Ovary (tissue), 9 donors: ENCODE data around the gene DROSHA. TPM values are rescaled to one million over a fixed set of nuclear protein-coding genes. Genes with fewer than 3 reads are reported as not detected.

Source experiments
- DNase-seq, 5 donors: peaks; one replicate each; pipeline ENCODE4 v3.0.0-alpha.2; 2019 to 2020
- H3K27ac ChIP-seq, 2 donors: fragments of 200-600 bp; one replicate each; pipeline versions ENCODE4 v1.5.1 to v1.8.0; 2019 to 2022
- H3K27me3 ChIP-seq: fragments of 200-600 bp; one replicate; pipeline ENCODE4 v1.8.0; 2022
- H3K36me3 ChIP-seq: fragments of 200-600 bp; sonication (generic); one replicate; pipeline ENCODE4 v1.5.1; 2019
- H3K4me1 ChIP-seq: one replicate; pipeline ENCODE4 v1.8.1; 2013; ENCODE audit warnings: mild to moderate bottlenecking, moderate library complexity; ENCODE audit not compliant: insufficient read depth
- H3K4me3 ChIP-seq: fragments of 200-600 bp; sonication (generic); one replicate; pipeline ENCODE4 v1.5.1; 2017
- H3K9me3 ChIP-seq, 2 donors: fragments of 200-600 bp in 1 of 2; sonication (generic) in 1 of 2; one replicate each; pipeline versions ENCODE4 v1.5.1 to v1.8.1; 2013 to 2019; ENCODE audit warnings: mild to moderate bottlenecking in 1 of 2, moderate library complexity in 1 of 2
- CTCF ChIP-seq, 3 donors: fragments of 450-650 bp in 2 of 3; fragments of 200-600 bp in 1 of 3; IDR thresholded peaks; one replicate each; pipeline versions ENCODE4 v1.5.1 to v1.8.0; 2016 to 2022; ENCODE audit warnings: antibody characterized with exemption in 3 of 3, mild to moderate bottlenecking in 1 of 3
- EP300 ChIP-seq: sonication (generic); formaldehyde crosslinking; IDR thresholded peaks from one replicate; pipeline ENCODE4 v1.6.1; 2017; ENCODE audit warnings: antibody characterized with exemption
- POLR2A ChIP-seq: fragments of 450-650 bp; IDR thresholded peaks from one replicate; pipeline ENCODE4 v1.6.1; 2017; ENCODE audit warnings: antibody characterized with exemption, mild to moderate bottlenecking, moderate library complexity
- WGBS, 3 donors: extraction: QIAGEN DNeasy Blood & Tissue Kit in 1 of 3; methylation state at CpG; one replicate each; pipeline versions ENCODE4 v1.1.5 to v1.1.7; 2013 to 2017; 5-methylcytosine and 5-hydroxymethylcytosine counted together
- intact Hi-C, 4 donors: fragments of 100-400 bp; cut with DNase I; formaldehyde crosslinking; loops; one replicate each; pipeline versions ENCODE4 v1.11.0 to v1.15.1; 2022 to 2023
- polyA plus RNA-seq, 2 donors: library from polyadenylated mRNA; stranded (reverse); fragments of 200-250 nt in 1 of 2; fragments of 350-450 nt in 1 of 2; fragmentation: Illumina TruSeq in 1 of 2; extraction: RNeasy Lipid Tissue Mini Kit (QIAGEN cat#74804) in 1 of 2; gene quantifications; one replicate each; pipeline ENCODE4 v1.2.3, GENCODE V29; 2013 to 2014
- total RNA-seq, 7 donors: library from RNA; depleted of rRNA in 2 of 7; stranded (reverse); fragments of >200 nt in 2 of 7; fragmentation: NEBNext Ultra II Directional in 3 of 7; extraction: Animal tissue kit (Norgen Biotek cat#: 25700) in 3 of 7; gene quantifications; one replicate each; pipeline versions ENCODE4 v1.1.0 to v1.2.4, GENCODE V29; 2016 to 2023
- donor health status: DM: no; HTN: no; CAD: no; lungs with moderate emphysema.
- donor health status: DM: no; HTN: no; CAD: no.
- donor health status: Bipolar disorder and iron deficiency.
- donor health status: DM: yes; HTN: yes; CAD: no.
- donor health status: DM: no; HTN: no; CAD: no.
- donor health status: DM: yes; HTN: yes; CAD: no.

Gene DROSHA
- total and polyA plus RNA-seq, 9 donors = 30.5 to 75.7 (median 50.3) TPM

- DNase-seq = no peak
- intact Hi-C loops = no loop called here
- no peaks in the 10 kb centered on the region for H3K27me3 ChIP-seq
- no peaks in the 10 kb centered on the region for H3K4me1 ChIP-seq
- H3K36me3 ChIP-seq = no peaks in the 10 kb centered on the region
- H3K27ac ChIP-seq = no peak overlapping the region
- no peaks in the 10 kb centered on the region for H3K9me3 ChIP-seq
- TF ChIP-seq CTCF (IDR thresholded peaks at IDR 0.05) = no peak
- no peak for TF ChIP-seq EP300
- no peak for TF ChIP-seq POLR2A
- WGBS, 3 donors = 83 to 86% (median 84%) methylated on average over 10 of the region's 10 CpGs
- no peak overlapping the region for H3K4me3 ChIP-seq
Observed at GRCh38 chr5:31504529-31504928, 27.4 kb downstream of the DROSHA start.

GRCh38 chr5:31502506-31502905 is 29.4 kb downstream of the DROSHA start:
- Histone ChIP-seq H3K27me3 (no peaks in the 10 kb centered on the region), H3K9me3 (no peaks in the 10 kb centered on the region), H3K4me1 (no peaks in the 10 kb centered on the region), H3K36me3 (no peaks in the 10 kb centered on the region), H3K27ac (no peak overlapping the region), H3K4me3 (no peak overlapping the region)
- 95 to 98% (median 97%) methylated on average over 4 of the region's 4 CpGs for WGBS, 3 donors
- no peak for DNase-seq
- intact Hi-C loops = no loop called here
- TF ChIP-seq POLR2A (no peak), EP300 (no peak), CTCF (IDR thresholded peaks at IDR 0.05) (no peak)

- Histone ChIP-seq H3K4me1 (no peaks in the 10 kb centered on the region), H3K27ac (no peak overlapping the region), H3K27me3 (no peaks in the 10 kb centered on the region), H3K36me3 (no peaks in the 10 kb centered on the region), H3K9me3 (no peaks in the 10 kb centered on the region), H3K4me3 (no peak overlapping the region)
- DNase-seq = no peak
- intact Hi-C loops = no loop called here
- TF ChIP-seq CTCF (IDR thresholded peaks at IDR 0.05) = no peak
- no peak for TF ChIP-seq EP300
- no peak for TF ChIP-seq POLR2A
- 80 to 96% (median 95%) methylated on average over 4 of the region's 4 CpGs for WGBS, 3 donors
Observed at GRCh38 chr5:31500256-31500655, 31.6 kb downstream of the DROSHA start.

- Histone ChIP-seq H3K27me3 (no peaks in the 10 kb centered on the region), H3K4me3 (no peak overlapping the region), H3K36me3 (no peaks in the 10 kb centered on the region), H3K4me1 (no peaks in the 10 kb centered on the region), H3K9me3 (no peaks in the 10 kb centered on the region), H3K27ac (no peak overlapping the region)
- intact Hi-C loops = no loop called here
- 93 to 96% (median 96%) methylated on average over 6 of the region's 6 CpGs for WGBS, 3 donors
- no peak for DNase-seq
- TF ChIP-seq POLR2A = no peak
- TF ChIP-seq EP300 = no peak
- TF ChIP-seq CTCF (IDR thresholded peaks at IDR 0.05) = no peak
Observed at GRCh38 chr5:31496891-31497290, 35.0 kb downstream of the DROSHA start.

- no peaks in the 10 kb centered on the region for H3K27me3 ChIP-seq
- TF ChIP-seq CTCF (IDR thresholded peaks at IDR 0.05) = no peak
- TF ChIP-seq POLR2A = no peak
- no peak for TF ChIP-seq EP300
- intact Hi-C loops = no loop called here
- H3K4me3 ChIP-seq = no peak overlapping the region
- WGBS, 3 donors = 89 to 92% (median 90%) methylated on average over 2 of the region's 2 CpGs
- no peaks in the 10 kb centered on the region for H3K36me3 ChIP-seq
- no peaks in the 10 kb centered on the region for H3K4me1 ChIP-seq
- no peak for DNase-seq
- H3K9me3 ChIP-seq = no peaks in the 10 kb centered on the region
- H3K27ac ChIP-seq = no peak overlapping the region
Observed at GRCh38 chr5:31496301-31496700, 35.6 kb downstream of the DROSHA start.
